B cell (primary cell): ENCODE data around the gene IL22RA1.

Experiments used
- EZH2 ChIP-seq: IDR thresholded peaks from 2 replicates; pipeline ENCODE4 v1.6.1; 2012; ENCODE audit warnings: borderline replicate concordance, low read depth, mild to moderate bottlenecking, moderate library complexity, low read length; ENCODE audit not compliant: insufficient read depth, poor library complexity, severe bottlenecking
- TF ChIP-seq, protein P1 (sequence below): fragments of 200-600 bp; IDR thresholded peaks from one replicate; pipeline ENCODE4 v1.8.0; 2022; ENCODE audit warnings: antibody characterized with exemption, mild to moderate bottlenecking

DNA sequence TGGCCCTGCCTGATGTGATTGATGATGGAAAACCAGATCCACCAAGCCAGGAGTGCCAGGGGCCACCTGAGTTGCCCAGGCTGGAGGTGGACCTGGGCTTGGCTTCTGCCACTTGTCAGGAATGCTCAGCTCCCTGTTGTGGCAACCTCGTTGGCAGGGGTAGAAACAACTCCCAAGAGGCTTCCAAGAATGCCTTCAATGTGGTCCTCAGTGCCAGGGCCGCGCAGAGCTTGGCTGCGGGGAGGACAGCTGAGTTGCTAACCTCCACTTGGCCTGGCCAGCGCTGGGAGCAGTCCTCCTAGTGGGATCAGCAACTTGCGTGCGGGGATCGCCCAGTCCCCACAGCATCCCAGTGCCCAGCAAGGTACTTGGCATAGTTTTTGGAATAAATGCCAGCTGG, 40.0 kb downstream of the IL22RA1 start:
- TF ChIP-seq, protein P1, sequence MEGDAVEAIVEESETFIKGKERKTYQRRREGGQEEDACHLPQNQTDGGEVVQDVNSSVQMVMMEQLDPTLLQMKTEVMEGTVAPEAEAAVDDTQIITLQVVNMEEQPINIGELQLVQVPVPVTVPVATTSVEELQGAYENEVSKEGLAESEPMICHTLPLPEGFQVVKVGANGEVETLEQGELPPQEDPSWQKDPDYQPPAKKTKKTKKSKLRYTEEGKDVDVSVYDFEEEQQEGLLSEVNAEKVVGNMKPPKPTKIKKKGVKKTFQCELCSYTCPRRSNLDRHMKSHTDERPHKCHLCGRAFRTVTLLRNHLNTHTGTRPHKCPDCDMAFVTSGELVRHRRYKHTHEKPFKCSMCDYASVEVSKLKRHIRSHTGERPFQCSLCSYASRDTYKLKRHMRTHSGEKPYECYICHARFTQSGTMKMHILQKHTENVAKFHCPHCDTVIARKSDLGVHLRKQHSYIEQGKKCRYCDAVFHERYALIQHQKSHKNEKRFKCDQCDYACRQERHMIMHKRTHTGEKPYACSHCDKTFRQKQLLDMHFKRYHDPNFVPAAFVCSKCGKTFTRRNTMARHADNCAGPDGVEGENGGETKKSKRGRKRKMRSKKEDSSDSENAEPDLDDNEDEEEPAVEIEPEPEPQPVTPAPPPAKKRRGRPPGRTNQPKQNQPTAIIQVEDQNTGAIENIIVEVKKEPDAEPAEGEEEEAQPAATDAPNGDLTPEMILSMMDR, result no peak
- no peak for TF ChIP-seq EZH2
